ENCODE measurements around the gene ZNF236. TPM values are rescaled to one million over a fixed set of nuclear protein-coding genes. Genes with fewer than 3 reads are reported as not detected.

ZNF236 gene
- polyA plus RNA-seq, 1 donor from 2014 or later: 7.7 TPM

- Histone ChIP-seq H3K9ac (ENCODE audit: low read length) (no peak overlapping the region), H3K36me3 (ENCODE audit: insufficient read depth, low read length) (no peaks in the 10 kb centered on the region), H3K9me2 (ENCODE audit: insufficient read depth, low read length) (no peaks in the 10 kb centered on the region), H3K4me2 (ENCODE audit: low read length) (no peak overlapping the region), H3F3A (ENCODE audit: insufficient read depth, low read length, poor library complexity, severe bottlenecking) (no peaks in the 10 kb centered on the region), H3K9me3 (ENCODE audit: low read length) (no peaks in the 10 kb centered on the region), H3K27me3 (ENCODE audit: insufficient read depth, low read depth, low read length) (no peaks in the 10 kb centered on the region), H3K27ac (ENCODE audit: low read length) (no peak overlapping the region), H3K79me2 (replicated peaks; ENCODE audit: insufficient read depth, low read length) (no peaks in the 10 kb centered on the region), H2AFZ (ENCODE audit: low read depth, low read length) (no peak overlapping the region), H4K20me1 (ENCODE audit: insufficient read depth) (no peaks in the 10 kb centered on the region), H3K4me3 (ENCODE audit: low read length) (no peak overlapping the region)
- TF ChIP-seq POLR2AphosphoS5 (IDR thresholded peaks at IDR 0.05): no peak
- no peak for TF ChIP-seq SMC3 (conservative IDR thresholded peaks at IDR 0.05; ENCODE audit: poor library complexity)
- no peak for TF ChIP-seq EP300 (conservative IDR thresholded peaks at IDR 0.05; ENCODE audit: poor library complexity, severe bottlenecking)
- TF ChIP-seq EZH2 (IDR thresholded peaks at IDR 0.05; ENCODE audit: borderline replicate concordance, insufficient read depth, low read length, poor library complexity, severe bottlenecking): no peak
- no peak for TF ChIP-seq TAF1 (IDR thresholded peaks at IDR 0.05; ENCODE audit: low read depth)
- no peak for TF ChIP-seq MXI1 (conservative IDR thresholded peaks at IDR 0.05; ENCODE audit: poor library complexity, severe bottlenecking)
- TF ChIP-seq CTCF (IDR thresholded peaks at IDR 0.05; ENCODE audit: poor library complexity, severe bottlenecking): no peak
Measured at GRCh38 chr18:76978616-76979015, 156.3 kb downstream of the ZNF236 start.

- no peaks in the 10 kb centered on the region for H3K9me3 ChIP-seq (ENCODE audit: low read length)
- no peaks in the 10 kb centered on the region for H3K9me2 ChIP-seq (ENCODE audit: insufficient read depth, low read length)
- H3K9ac ChIP-seq (ENCODE audit: low read length): no peak overlapping the region
- H2AFZ ChIP-seq (ENCODE audit: low read depth, low read length): no peak overlapping the region
- H3K4me3 ChIP-seq (ENCODE audit: low read length): no peak overlapping the region
- H3K36me3 ChIP-seq (ENCODE audit: insufficient read depth, low read length): no peaks in the 10 kb centered on the region
- H3F3A ChIP-seq (ENCODE audit: insufficient read depth, low read length, poor library complexity, severe bottlenecking): no peaks in the 10 kb centered on the region
- H4K20me1 ChIP-seq (ENCODE audit: insufficient read depth): no peaks in the 10 kb centered on the region
- no peaks in the 10 kb centered on the region for H3K79me2 ChIP-seq (replicated peaks; ENCODE audit: insufficient read depth, low read length)
- no peak for TF ChIP-seq TAF1 (IDR thresholded peaks at IDR 0.05; ENCODE audit: low read depth)
- no peak for TF ChIP-seq SMC3 (conservative IDR thresholded peaks at IDR 0.05; ENCODE audit: poor library complexity)
- no peak for TF ChIP-seq MXI1 (conservative IDR thresholded peaks at IDR 0.05; ENCODE audit: poor library complexity, severe bottlenecking)
- no peak for TF ChIP-seq POLR2AphosphoS5 (IDR thresholded peaks at IDR 0.05)
- TF ChIP-seq REST (IDR thresholded peaks at IDR 0.05; ENCODE audit: borderline replicate concordance): no peak
- no peak for TF ChIP-seq EZH2 (IDR thresholded peaks at IDR 0.05; ENCODE audit: borderline replicate concordance, insufficient read depth, low read length, poor library complexity, severe bottlenecking)
- TF ChIP-seq EP300 (conservative IDR thresholded peaks at IDR 0.05; ENCODE audit: poor library complexity, severe bottlenecking): no peak
- no peak for TF ChIP-seq CTCF (IDR thresholded peaks at IDR 0.05; ENCODE audit: poor library complexity, severe bottlenecking)
- no peak for TF ChIP-seq RAD21 (conservative IDR thresholded peaks at IDR 0.05)
- H3K27ac ChIP-seq (ENCODE audit: low read length): no peak overlapping the region
- no peak overlapping the region for H3K4me2 ChIP-seq (ENCODE audit: low read length)
- no peaks in the 10 kb centered on the region for H3K27me3 ChIP-seq (ENCODE audit: insufficient read depth, low read depth, low read length)
Measured at GRCh38 chr18:76979111-76979751, 156.9 kb downstream of the ZNF236 start.

Measured in neural cell (in vitro differentiated cells).